MCF 10A (cell line): ENCODE data around the gene GJC1. TPM values are rescaled to one million over a fixed set of nuclear protein-coding genes. Genes with fewer than 3 reads are reported as not detected.

Experiments
- BruUV-seq: library from RNA; stranded (reverse); fragments of 400-500 nt; replicated peaks from 2 replicates; lab custom pipeline; 2021; lab: Mats Ljungman, UMichigan
- CTCF ChIA-PET: fragments of 300-600 bp; sonication (Branson Sonifier 250); formaldehyde crosslinking; extraction: SDS; loops from one replicate; lab custom pipeline; 2021; ENCODE audit warnings: antibody characterized with exemption, inconsistent platforms; lab: Yijun Ruan, JAX
- POLR2A ChIA-PET: fragments of 300-600, 350-650 bp; sonication (Branson Sonifier 250); formaldehyde crosslinking; extraction: SDS; loops from one replicate; lab custom pipeline; 2020; ENCODE audit warnings: antibody characterized with exemption, inconsistent platforms; lab: Yijun Ruan, JAX
- DNase-seq: peaks from one replicate; pipeline ENCODE4 v3.0.0-alpha.2; 2018; ENCODE audit not compliant: unreplicated experiment
- H3K27ac Mint-ChIP-seq: one replicate; pipeline ENCODE4 v1.8.0; 2022; ENCODE audit warnings: mild to moderate bottlenecking, low read depth, mixed read lengths; ENCODE audit not compliant: unreplicated experiment
- H3K27me3 Mint-ChIP-seq: one replicate; pipeline ENCODE4 v1.8.0; 2022; ENCODE audit warnings: mixed read lengths; ENCODE audit not compliant: insufficient read depth, unreplicated experiment
- H3K36me3 Mint-ChIP-seq: one replicate; pipeline ENCODE4 v1.8.0; 2022; ENCODE audit warnings: mild to moderate bottlenecking, moderate library complexity, mixed read lengths; ENCODE audit not compliant: insufficient read depth, unreplicated experiment
- H3K4me1 Mint-ChIP-seq: one replicate; pipeline ENCODE4 v1.8.0; 2022; ENCODE audit warnings: mixed read lengths; ENCODE audit not compliant: insufficient read depth, unreplicated experiment
- H3K4me3 Mint-ChIP-seq: one replicate; pipeline ENCODE4 v1.8.0; 2022; ENCODE audit warnings: mild to moderate bottlenecking, moderate library complexity, mixed read lengths; ENCODE audit not compliant: unreplicated experiment
- H3K9me3 Mint-ChIP-seq: one replicate; pipeline ENCODE4 v1.8.0; 2022; ENCODE audit warnings: mixed read lengths; ENCODE audit not compliant: unreplicated experiment
- CTCF ChIP-seq: fragments of 200-600 bp; IDR thresholded peaks from one replicate; pipeline ENCODE4 v1.8.0; 2022; ENCODE audit warnings: antibody characterized with exemption, mild to moderate bottlenecking; ENCODE audit not compliant: unreplicated experiment
- intact Hi-C: fragments of 100-400 bp; cut with micrococcal nuclease; formaldehyde crosslinking; loops from 2 replicates; pipeline ENCODE4 v1.14.1; 2022
- total RNA-seq: library from RNA; stranded (reverse); gene quantifications from 2 replicates; pipeline ENCODE4 v1.2.3, GENCODE V29; 2022

The GJC1 gene
- total RNA-seq, 1 experiment from 2014 or later = 6.9 TPM

- no peak for TF ChIP-seq CTCF
- no peak overlapping the region for H3K4me3 Mint-ChIP-seq
- no peaks in the 10 kb centered on the region for H3K9me3 Mint-ChIP-seq
- DNase-seq = no peak
- no peak overlapping the region for H3K27ac Mint-ChIP-seq
- peaks cover 84% of the 10 kb centered on the region for H3K36me3 Mint-ChIP-seq
- BruUV-seq = no TSS peak
- H3K27me3 Mint-ChIP-seq = no peaks in the 10 kb centered on the region
- H3K4me1 Mint-ChIP-seq = no peaks in the 10 kb centered on the region
- POLR2A ChIA-PET = no interaction called here
- CTCF ChIA-PET = interaction anchor here (0.6 to 4.1 kb wide), 9 partner anchors 11 to 310 kb away, joined by 3 to 48 read pairs (median 3); no protein-coding TSS in a partner anchor
- intact Hi-C loops = no loop called here
These were observed 47.0 kb upstream of the GJC1 start for GRCh38 chr17:44877121-44877520.

- H3K36me3 Mint-ChIP-seq = peaks cover 83% of the 10 kb centered on the region
- ChIA-PET CTCF (interaction anchor here (1.1 to 4.1 kb wide), 2 partner anchors 96 to 100 kb away, joined by 5 to 48 read pairs; no protein-coding TSS in a partner anchor), POLR2A (no interaction called here)
- no TSS peak for BruUV-seq
- intact Hi-C loops = no loop called here
- H3K27me3 Mint-ChIP-seq = no peaks in the 10 kb centered on the region
- TF ChIP-seq CTCF = no peak
- no peak overlapping the region for H3K27ac Mint-ChIP-seq
- H3K4me3 Mint-ChIP-seq = no peak overlapping the region
- no peaks in the 10 kb centered on the region for H3K9me3 Mint-ChIP-seq
- no peaks in the 10 kb centered on the region for H3K4me1 Mint-ChIP-seq
- DNase-seq = no peak
These were observed 45.7 kb upstream of the GJC1 start for GRCh38 chr17:44875761-44876160.

- peak; percentile 69 for DNase-seq
- Mint-ChIP-seq H3K36me3 (peaks cover 77% of the 10 kb centered on the region), H3K4me1 (no peaks in the 10 kb centered on the region), H3K4me3 (no peak overlapping the region), H3K27ac (no peak overlapping the region), H3K27me3 (no peaks in the 10 kb centered on the region), H3K9me3 (no peaks in the 10 kb centered on the region)
- POLR2A ChIA-PET = no interaction called here
- TF ChIP-seq CTCF = no peak
- CTCF ChIA-PET = no interaction called here
- intact Hi-C loops = no loop called here
- no TSS peak for BruUV-seq
These were observed 42.2 kb upstream of the GJC1 start for GRCh38 chr17:44872131-44872768.

GRCh38 chr17:44871556-44871955 is 41.5 kb upstream of the GJC1 start:
- no peak overlapping the region for H3K27ac Mint-ChIP-seq
- no peak overlapping the region for H3K4me3 Mint-ChIP-seq
- H3K27me3 Mint-ChIP-seq = no peaks in the 10 kb centered on the region
- DNase-seq = no peak
- CTCF ChIA-PET = interaction anchor here (0.7 to 11.4 kb wide), 3 partner anchors 7 to 94 kb away, joined by 3 to 233 read pairs (median 15); no protein-coding TSS in a partner anchor
- H3K36me3 Mint-ChIP-seq = peaks cover 77% of the 10 kb centered on the region
- no TSS peak for BruUV-seq
- intact Hi-C loops = no loop called here
- no peaks in the 10 kb centered on the region for H3K9me3 Mint-ChIP-seq
- TF ChIP-seq CTCF = no peak
- POLR2A ChIA-PET = interaction anchor here (0.6 to 1.8 kb wide), 2 partner anchors 43 to 279 kb away, joined by 3 to 5 read pairs; no protein-coding TSS in a partner anchor
- H3K4me1 Mint-ChIP-seq = no peaks in the 10 kb centered on the region
